Measurements from ENCODE around the gene SLC25A23.
"Not testable (repeated sequence)": the region's sequence is repeated elsewhere in the genome, so short reads cannot be mapped to it uniquely, and the experiment has no call there.

The SLC25A23 gene

DNA sequence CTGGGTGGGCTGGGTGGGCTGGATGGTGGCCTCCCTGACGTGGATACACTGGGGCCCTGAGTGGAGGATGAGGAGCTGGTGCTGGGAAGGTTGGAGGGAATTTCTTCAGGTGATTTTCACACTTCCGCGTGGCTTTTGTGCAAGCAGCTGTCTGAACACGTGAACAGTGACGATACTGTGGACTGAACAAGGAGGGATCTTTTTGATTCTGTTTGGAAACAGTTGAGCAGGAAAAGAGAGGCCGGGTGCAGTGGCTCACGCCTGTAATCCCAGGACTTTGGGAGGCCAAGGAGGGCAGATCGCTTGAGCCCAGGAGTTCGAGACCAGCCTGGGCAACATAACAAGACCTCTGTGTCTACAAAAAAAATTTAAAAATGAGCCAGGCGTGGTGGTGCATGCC, 57.5 kb downstream of the SLC25A23 start:
- DNase-seq (ENCODE audit: low spot score), result no peak

DNA sequence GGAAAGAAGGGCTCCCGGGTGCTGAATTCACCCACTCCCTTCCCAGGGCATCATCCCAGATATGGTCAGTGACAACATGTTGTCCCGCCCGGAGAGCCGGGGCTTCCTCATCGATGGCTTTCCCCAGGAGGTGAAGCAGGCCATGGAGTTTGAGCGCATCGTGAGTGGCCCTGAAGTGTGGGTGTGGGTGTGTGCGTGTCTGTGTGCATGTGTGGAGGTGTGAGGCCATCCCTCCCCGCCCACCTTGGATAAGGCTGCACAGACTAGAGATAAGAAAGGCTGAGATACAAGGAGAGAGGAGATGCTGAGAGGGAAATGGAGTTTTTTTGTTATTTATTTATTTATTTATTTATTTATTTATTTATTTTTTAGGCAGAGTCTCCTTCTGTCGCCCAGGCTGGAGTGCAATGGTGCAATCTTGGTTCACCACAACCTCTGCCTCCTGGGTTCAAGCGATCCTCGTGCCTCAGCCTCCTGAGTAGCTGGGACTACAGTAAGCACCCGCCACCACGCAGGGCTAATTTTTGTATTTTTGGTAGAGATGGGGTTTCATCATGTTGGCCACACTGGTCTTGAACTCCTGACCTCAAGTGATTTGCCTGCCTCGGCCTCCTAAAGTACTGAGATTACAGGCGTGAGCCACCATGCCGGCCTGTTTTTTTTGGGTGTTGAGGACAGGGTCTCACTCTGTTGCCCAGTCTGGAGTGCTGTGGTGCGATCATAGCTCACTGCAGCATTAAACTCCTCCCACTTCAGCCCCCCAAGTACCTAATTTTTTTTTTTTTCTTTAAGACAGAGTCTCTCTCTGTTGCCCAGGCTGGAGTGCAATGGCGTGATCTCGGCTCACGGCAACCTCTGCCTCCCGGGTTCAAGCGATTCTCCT, 59.3 kb downstream of the SLC25A23 start:
- DNase-seq (ENCODE audit: low spot score), result not testable (repeated sequence)

DNA sequence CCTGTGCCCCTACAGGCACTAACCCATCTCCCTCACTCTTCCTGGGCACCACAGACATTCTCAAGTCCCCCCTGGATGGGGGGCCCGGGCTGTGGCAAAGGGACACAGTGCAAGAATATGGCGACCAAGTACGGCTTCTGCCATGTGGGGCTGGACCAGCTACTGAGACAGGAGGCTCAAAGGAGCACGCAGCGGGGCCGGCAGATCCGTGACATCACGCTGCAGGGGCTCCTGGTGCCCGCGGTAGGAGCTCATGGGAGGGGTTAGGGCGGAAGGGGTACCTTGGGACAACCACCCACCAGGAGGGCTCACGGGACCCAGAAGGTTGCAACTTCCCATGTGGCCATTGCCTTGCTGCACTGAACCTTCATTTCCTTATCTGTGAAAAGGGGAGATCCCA, 63.3 kb downstream of the SLC25A23 start:
- no peak for DNase-seq (ENCODE audit: low spot score)

DNA sequence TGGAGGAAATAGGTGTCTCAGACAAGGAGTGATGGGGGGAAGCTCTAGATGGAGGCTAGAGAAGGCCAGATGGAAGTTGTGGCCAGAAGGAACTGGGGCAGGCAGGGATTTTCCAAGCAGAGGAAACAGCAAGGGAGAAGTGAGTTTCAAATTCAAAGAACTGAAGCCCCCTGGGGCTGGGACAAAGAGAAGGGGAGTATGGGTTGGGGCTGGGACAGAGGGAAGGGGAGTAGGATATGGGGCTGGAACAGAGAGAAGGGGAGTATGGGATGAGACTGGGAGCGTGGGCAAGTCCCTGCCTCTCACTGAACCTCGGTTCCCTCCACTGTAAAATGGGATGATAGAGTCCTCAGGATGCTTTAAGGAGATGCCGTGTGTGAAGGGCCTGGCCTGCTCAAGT, 64.8 kb downstream of the SLC25A23 start:
- no peak for DNase-seq (ENCODE audit: low spot score)

DNA sequence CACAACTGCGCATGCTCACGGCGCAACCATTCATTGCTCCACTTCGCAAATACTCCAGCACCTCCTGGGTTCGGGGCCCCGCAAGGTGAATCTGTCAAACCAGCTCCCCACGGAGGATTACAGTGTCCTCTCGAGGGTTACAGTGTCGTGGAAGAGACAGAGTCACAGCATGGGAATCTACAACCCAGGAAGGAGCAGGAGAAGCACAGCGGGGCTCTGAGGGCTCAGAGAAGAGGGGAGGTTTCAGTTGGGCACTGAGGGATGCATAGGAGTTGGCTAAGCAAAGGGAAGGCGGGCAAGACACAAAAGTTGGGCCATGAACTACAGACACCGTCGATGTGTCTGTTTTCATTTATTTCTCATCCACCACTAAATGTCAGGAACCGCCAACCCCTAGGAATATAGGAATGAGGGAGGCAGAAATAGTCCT, 65.6 kb downstream of the SLC25A23 start:
- no peak for DNase-seq (ENCODE audit: low spot score)

DNA sequence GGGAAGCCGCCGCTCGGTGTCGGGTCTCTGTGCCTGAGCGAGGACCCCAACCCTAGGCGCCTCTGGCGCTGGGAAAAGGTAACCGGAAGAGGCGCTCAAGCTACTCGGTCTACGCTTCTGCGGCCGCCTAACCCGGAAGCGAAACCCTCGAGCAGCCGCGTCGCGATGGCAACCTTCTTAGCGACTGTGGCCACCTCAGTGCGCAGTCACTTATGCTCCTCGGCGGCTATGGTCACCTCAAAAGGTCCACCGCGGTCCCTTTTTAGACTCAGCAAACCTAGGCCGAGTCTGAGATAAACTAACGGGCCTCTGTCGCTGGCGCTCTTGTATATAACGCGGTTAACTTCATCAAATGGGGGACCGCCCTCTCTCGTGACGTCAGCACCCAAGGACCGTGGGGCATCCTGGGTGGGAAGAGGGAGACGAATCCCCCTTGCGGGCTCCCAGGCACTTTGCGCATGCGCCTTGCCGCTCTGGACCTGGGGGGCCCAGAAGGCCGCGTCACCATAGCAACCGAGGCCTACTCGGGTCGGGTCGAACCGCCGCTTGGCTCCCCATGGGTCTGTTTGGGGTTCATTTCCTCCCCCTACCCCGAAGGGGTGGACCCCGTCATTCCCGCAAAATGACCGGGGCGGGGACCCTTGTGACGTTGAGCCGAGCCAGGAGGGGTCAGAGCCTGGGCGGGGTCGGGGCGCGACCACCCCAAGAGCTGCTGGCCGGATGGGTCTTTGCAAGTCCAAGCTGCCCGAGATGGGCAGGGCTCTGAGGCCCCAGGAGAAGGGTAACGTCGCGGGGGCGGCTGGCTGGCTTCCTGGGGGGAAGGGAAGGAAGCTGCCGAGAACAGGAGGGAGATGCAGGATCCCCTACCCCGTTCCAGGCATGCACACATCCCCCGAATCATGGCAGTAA, 66.3 kb downstream of the SLC25A23 start, which contains the start of gene GTF2F1:
GTF2F1 (minus strand) TSS at position 91 of the 909 bp plus-strand sequence. CDS start 169 bp downstream, outside the sequence.
- peak; percentile 89 for DNase-seq (ENCODE audit: low spot score)

DNA sequence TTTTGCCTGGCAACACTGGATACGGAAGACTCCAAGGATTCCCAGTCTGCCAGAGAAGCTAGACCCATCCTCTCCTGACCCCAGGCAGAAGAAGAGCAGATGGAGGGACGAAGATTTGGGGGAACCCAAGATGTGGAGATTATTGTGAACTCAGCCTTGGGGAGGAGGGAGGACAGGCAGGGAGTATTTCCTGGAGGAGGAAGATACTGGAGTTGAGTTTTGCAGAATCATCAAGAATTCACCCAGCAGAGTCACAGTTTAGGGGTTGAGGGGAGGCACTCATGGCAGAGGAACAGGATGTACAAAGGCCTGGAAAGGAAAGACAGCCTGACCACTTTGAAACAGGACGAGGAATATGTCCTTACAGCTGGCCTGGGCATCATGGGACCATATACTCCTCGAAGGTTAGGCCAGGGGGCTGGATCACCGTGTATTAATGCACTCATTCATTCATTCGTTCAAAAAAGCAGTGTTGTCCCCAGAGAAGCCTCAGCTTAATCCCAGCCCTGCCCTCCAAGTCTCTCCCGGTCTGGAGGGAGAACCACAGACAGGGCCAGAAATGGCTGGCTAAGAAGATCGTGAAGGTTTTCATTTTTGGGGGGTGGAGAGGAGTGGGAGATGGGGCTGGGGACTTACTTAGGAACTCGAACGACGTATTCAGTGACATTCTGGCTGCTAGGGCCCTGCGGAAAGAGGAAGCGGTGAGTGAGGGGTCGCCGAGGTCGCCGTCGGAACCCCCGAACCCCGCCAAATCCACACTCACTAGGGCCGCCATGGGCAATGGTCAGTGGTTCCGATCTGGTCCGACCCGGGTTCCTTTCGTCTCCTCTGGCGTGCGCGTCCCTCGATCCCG, 67.1 kb downstream of the SLC25A23 start:
- no peak for DNase-seq (ENCODE audit: low spot score)
